GM12891 (cell line): Measurements from ENCODE around the gene NFATC2IP.

Source experiments
- DNase-seq: peaks from one replicate; pipeline ENCODE4 v3.0.0; 2011; ENCODE audit warnings: low spot score; ENCODE audit not compliant: insufficient read length
- FAIRE-seq: peaks from 2 replicates; lab custom pipeline; 2011; peaks lifted over from hg19 to GRCh38; lab: Jason Lieb, UNC
- PAX5 ChIP-seq: IDR thresholded peaks from 2 replicates; pipeline ENCODE4 v1.6.1; 2011; ENCODE audit warnings: low read length, moderate library complexity, mild to moderate bottlenecking; ENCODE audit not compliant: insufficient read depth, severe bottlenecking
- POLR2A ChIP-seq: IDR thresholded peaks from 2 replicates; pipeline ENCODE4 v1.6.1; 2011; ENCODE audit warnings: low read depth, low read length, control low read depth
- POLR2AphosphoS5 ChIP-seq: IDR thresholded peaks from 2 replicates; pipeline ENCODE4 v1.6.1; 2011; ENCODE audit warnings: low read depth, low read length, control low read depth
- POU2F2 ChIP-seq: IDR thresholded peaks from 2 replicates; pipeline ENCODE4 v1.6.1; 2011; ENCODE audit warnings: low read depth, mild to moderate bottlenecking, control low read depth, low read length, moderate library complexity
- SPI1 ChIP-seq: IDR thresholded peaks from 2 replicates; pipeline ENCODE4 v1.6.1; 2011; ENCODE audit warnings: low read depth, low read length, control low read depth
- TAF1 ChIP-seq: IDR thresholded peaks from 2 replicates; pipeline ENCODE4 v1.6.1; 2011; ENCODE audit warnings: low read depth, low read length, control low read depth

Gene NFATC2IP

DNA sequence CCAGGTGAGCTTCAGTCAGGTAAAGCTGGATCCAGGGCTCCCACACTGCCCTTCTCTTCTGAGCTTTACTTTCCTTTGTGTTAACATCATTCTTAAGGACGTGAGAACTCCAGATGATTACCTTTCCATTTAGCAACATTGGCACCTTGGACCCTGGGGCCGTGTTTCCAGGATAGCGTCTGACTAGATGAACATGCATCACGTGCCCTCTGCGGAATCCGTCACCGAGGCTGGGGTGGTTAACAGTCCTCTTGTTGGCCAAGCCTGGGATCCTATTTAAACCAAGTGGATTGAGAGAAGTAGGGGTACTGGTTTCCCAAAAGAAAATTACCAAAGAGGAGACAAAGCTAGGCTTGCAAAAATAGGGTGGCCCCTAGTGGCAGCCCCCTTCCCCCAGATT, 30.2 kb downstream of the NFATC2IP start:
- TF ChIP-seq SPI1 (no peak), PAX5 (no peak), POU2F2 (no peak), TAF1 (no peak), POLR2AphosphoS5 (no peak), POLR2A (no peak)
- FAIRE-seq (no peak), DNase-seq (no peak)

- DNase-seq (no peak), FAIRE-seq (no peak)
- TF ChIP-seq POLR2AphosphoS5 (no peak), SPI1 (no peak), POU2F2 (no peak)
These were observed 30.8 kb downstream of the NFATC2IP start for GRCh38 chr16:28981517-28981916.

DNA sequence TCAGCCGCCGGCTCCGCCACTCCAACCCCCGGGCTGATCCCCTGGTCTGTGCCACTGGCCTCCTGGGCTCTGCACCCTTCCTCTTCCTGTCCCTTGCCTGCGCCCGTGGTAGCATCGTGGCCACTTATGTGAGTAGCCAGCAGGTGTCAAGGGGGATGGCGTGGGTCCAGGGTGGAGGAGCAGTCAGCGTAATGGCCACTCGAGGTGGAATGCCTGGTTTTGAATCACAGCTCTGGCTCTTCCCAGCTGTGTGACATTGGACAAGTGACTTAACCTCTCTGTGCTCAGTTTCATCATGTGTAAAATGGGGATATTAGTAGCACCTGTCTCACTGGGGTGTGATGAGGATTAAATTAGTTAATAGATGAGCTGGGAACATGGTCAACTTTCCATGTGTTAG, 31.7 kb downstream of the NFATC2IP start:
- FAIRE-seq = no peak
- DNase-seq = no peak
- TF ChIP-seq SPI1 = no peak
- TF ChIP-seq PAX5 = no peak
- TF ChIP-seq TAF1 = no peak
- TF ChIP-seq POU2F2 = no peak
- TF ChIP-seq POLR2A = no peak
- no peak for TF ChIP-seq POLR2AphosphoS5

DNA sequence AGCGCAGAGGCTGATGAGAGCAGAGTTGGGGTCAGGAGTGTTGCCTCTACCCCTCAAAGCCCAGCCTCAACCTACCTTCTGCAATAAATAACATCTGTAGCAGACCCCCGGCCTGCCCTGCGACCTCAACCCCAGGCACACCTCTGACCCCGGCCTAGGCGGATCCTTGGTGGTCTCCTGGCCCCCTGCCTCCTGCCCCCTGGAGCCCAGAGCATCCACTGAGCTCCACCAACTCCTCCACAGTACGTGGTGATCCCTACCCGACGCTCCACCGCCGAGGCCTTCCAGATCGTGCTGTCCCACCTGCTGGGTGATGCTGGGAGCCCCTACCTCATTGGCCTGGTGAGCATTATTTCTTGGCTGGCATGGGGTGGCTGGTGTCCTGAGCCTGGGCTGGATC, 32.2 kb downstream of the NFATC2IP start:
- DNase-seq (no peak), FAIRE-seq (no peak)
- no peak for TF ChIP-seq POU2F2
- no peak for TF ChIP-seq PAX5
- no peak for TF ChIP-seq POLR2AphosphoS5
- no peak for TF ChIP-seq POLR2A
- TF ChIP-seq SPI1 = no peak
- no peak for TF ChIP-seq TAF1

DNA sequence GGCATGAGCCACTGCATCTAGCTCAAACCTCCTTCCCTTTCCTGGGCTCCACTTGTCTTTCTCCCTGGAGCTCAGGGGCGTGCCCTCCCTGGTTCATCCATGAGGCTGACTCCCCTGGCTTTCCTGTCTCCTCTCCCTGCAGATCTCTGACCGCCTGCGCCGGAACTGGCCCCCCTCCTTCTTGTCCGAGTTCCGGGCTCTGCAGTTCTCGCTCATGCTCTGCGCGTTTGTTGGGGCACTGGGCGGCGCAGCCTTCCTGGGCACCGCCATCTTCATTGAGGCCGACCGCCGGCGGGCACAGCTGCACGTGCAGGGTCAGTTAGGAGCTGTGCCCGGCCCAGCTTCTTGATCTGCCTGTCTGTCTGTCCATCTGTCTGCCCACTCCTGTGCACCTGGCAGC, 32.9 kb downstream of the NFATC2IP start:
- TF ChIP-seq POU2F2 (no peak), POLR2A (no peak), POLR2AphosphoS5 (no peak), SPI1 (no peak), TAF1 (no peak), PAX5 (no peak)
- no peak for DNase-seq

DNA sequence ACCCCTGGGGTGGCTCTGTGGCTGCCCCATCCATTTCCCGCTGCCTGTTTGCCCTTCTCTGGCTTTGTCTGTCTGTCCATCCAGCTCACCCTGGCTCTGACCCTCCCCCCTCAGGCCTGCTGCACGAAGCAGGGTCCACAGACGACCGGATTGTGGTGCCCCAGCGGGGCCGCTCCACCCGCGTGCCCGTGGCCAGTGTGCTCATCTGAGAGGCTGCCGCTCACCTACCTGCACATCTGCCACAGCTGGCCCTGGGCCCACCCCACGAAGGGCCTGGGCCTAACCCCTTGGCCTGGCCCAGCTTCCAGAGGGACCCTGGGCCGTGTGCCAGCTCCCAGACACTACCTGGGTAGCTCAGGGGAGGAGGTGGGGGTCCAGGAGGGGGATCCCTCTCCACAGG, 33.4 kb downstream of the NFATC2IP start:
- TF ChIP-seq TAF1 (no peak), POU2F2 (no peak), POLR2AphosphoS5 (no peak), PAX5 (no peak), POLR2A (no peak), SPI1 (no peak)
- no peak for DNase-seq
- FAIRE-seq = no peak

More for the DNA sequence above, 32.9 kb downstream of the NFATC2IP start:
- FAIRE-seq = no peak

DNA sequence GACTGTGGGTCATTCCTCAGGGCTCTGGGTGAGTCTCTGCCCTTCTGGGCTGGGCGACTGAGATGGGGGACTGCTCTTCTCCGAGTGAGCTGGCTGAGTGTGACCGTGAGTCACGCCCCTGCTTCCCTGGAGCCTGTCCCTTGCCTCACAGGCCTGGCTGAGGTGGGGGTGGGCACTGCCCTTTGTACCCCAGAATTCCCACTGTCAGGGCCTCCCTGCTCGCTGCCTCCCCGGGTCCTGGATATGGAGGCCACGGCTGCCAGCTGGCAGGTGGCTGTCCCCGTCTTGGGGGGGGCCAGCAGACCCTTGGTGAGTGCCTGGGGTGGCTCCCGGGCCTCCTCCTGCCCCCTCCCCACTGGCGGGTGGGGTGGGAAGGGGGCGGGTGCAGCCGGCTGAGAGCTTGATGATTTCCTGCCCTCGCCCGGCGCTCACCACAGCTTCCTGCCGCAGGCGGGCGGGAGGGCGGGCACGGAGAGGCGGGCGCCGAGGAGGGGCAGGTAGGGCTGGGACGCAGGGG, 33.9 kb downstream of the NFATC2IP start, which contains the start of gene LAT:
TSS of gene LAT (plus strand) at position 434 of the 517 bp plus-strand sequence. CDS start 366 bp downstream, outside the sequence.
- FAIRE-seq (peak; percentile 57), DNase-seq (no peak)
- TF ChIP-seq POLR2AphosphoS5 (no peak), PAX5 (no peak), POLR2A (no peak), SPI1 (no peak), TAF1 (no peak), POU2F2 (no peak)

- TF ChIP-seq POLR2A = no peak
- no peak for TF ChIP-seq POLR2AphosphoS5
- TF ChIP-seq PAX5 = no peak
- TF ChIP-seq SPI1 = no peak
- no peak for TF ChIP-seq POU2F2
- no peak for TF ChIP-seq TAF1
- DNase-seq (no peak), FAIRE-seq (peak; percentile 9)
These were observed 34.7 kb downstream of the NFATC2IP start for GRCh38 chr16:28985211-28986041.

GRCh38 chr16:28986046-28986445, 35.3 kb downstream of the NFATC2IP start:
- FAIRE-seq (no peak), DNase-seq (no peak)
- TF ChIP-seq POU2F2 (no peak), POLR2A (no peak), PAX5 (no peak), SPI1 (no peak), POLR2AphosphoS5 (no peak), TAF1 (no peak)

GRCh38 chr16:28986492-28986891, 35.8 kb downstream of the NFATC2IP start:
- FAIRE-seq = no peak
- no peak for DNase-seq
- TF ChIP-seq POU2F2 (no peak), SPI1 (no peak), POLR2A (no peak), TAF1 (no peak), POLR2AphosphoS5 (no peak), PAX5 (no peak)
